Heart left ventricle (tissue), 13 donors: ENCODE data around the gene CGB5.

Source experiments
- POLR2A ChIP-seq, 2 donors: fragments of 450-650 bp; IDR thresholded peaks; one replicate each; pipeline ENCODE4 v1.6.1; 2017; ENCODE audit warnings: antibody characterized with exemption in 2 of 2, mild to moderate bottlenecking in 2 of 2, moderate library complexity in 2 of 2
- TF ChIP-seq, protein P1 (sequence below), 12 donors: fragments of 200-600 bp; sonication (generic) in 4 of 12; IDR thresholded peaks; one replicate each; pipeline versions ENCODE4 v1.5.0 to v1.8.0; 2018 to 2022; ENCODE audit warnings: antibody characterized with exemption in 12 of 12, mild to moderate bottlenecking in 5 of 12
- donor health status: ischemic (EF 13 %, LVEDD 7.1; RV severe dilation, severe dysfunction).
- donor health status: DM: no; HTN: yes; CAD: no.
- donor health status: DM: no; HTN: no; CAD: no.
- donor health status: ischemic (EF 25% LVEDD 6.9; RV normal size, moderate dysfunction).
- donor health status: ischemic (EF 25% LVEDD 5.7; RV mildly dilated, moderate dysfunction).
- donor health status: ischemic (EF 35%, LVEDD 5.7; RV mildly dilated, moderate dysfunction).
- donor health status: nonischemic (EF 11% LVEDD 7.7; RV severe dilation, severe dysfunction).
- donor health status: DM: yes; HTN: yes; CAD: no.
- donor health status: PGD.
- donor health status: ischemic (EF 29% LVEDD 5.4; RV normal size, mild dysfunction).
- donor health status: nonischemic (EF 23%, LVEDD 6.1; RV moderate dilation, normal function).

- TF ChIP-seq POLR2A (IDR thresholded peaks at IDR 0.05): no peak
- TF ChIP-seq, protein P1, sequence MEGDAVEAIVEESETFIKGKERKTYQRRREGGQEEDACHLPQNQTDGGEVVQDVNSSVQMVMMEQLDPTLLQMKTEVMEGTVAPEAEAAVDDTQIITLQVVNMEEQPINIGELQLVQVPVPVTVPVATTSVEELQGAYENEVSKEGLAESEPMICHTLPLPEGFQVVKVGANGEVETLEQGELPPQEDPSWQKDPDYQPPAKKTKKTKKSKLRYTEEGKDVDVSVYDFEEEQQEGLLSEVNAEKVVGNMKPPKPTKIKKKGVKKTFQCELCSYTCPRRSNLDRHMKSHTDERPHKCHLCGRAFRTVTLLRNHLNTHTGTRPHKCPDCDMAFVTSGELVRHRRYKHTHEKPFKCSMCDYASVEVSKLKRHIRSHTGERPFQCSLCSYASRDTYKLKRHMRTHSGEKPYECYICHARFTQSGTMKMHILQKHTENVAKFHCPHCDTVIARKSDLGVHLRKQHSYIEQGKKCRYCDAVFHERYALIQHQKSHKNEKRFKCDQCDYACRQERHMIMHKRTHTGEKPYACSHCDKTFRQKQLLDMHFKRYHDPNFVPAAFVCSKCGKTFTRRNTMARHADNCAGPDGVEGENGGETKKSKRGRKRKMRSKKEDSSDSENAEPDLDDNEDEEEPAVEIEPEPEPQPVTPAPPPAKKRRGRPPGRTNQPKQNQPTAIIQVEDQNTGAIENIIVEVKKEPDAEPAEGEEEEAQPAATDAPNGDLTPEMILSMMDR (IDR thresholded peaks at IDR 0.05): no peak
Measured at GRCh38 chr19:49061000-49061399, 17.4 kb downstream of the CGB5 start.
